HepG2 (cell line): ENCODE measurements around the gene SLC19A1.
A peak's percentile ranks its signal among the peaks of the same experiment; 100 is the strongest.

Experiments
- DZIP1 ChIP-seq: sonication (generic); formaldehyde crosslinking; IDR thresholded peaks from 2 replicates; pipeline ENCODE4 v1.5.0; 2020; ENCODE audit warnings: mild to moderate bottlenecking, missing genetic modification reagents
- MAX ChIP-seq: IDR thresholded peaks from 2 replicates; pipeline ENCODE4 v1.6.1; 2012; ENCODE audit warnings: inconsistent platforms
- POLR2A ChIP-seq, 2 experiments: IDR thresholded peaks; 2 replicates each; pipeline ENCODE4 v1.6.1; 2011; ENCODE audit warnings: low read depth in 2 of 2, low read length in 2 of 2, mild to moderate bottlenecking in 1 of 2, moderate library complexity in 1 of 2; ENCODE audit not compliant: insufficient read depth in 1 of 2
- POLR2AphosphoS5 ChIP-seq: IDR thresholded peaks from 2 replicates; pipeline ENCODE4 v1.6.1; 2012; ENCODE audit warnings: low read depth, low read length
- TFDP1 ChIP-seq: IDR thresholded peaks from 2 replicates; pipeline ENCODE4 v1.6.1; 2016; ENCODE audit warnings: missing compliant biosample characterization, missing genetic modification reagents, borderline replicate concordance
- ZFP36 ChIP-seq: fragments of 150-350 bp; IDR thresholded peaks from 2 replicates; pipeline ENCODE4 v1.6.1; 2018; ENCODE audit warnings: borderline replicate concordance, low read length, low read depth; ENCODE audit not compliant: partially characterized antibody
- ZNF362 ChIP-seq: sonication (generic); formaldehyde crosslinking; IDR thresholded peaks from 2 replicates; pipeline ENCODE4 v1.4.0; 2020; ENCODE audit warnings: missing genetic modification reagents, mild to moderate bottlenecking, borderline replicate concordance

- TF ChIP-seq POLR2AphosphoS5 (peak; percentile 65), ZNF362 (CRISPR knock-in tag) (peak; percentile 38; the same call in 1 of the 2 replicates), ZFP36 (no peak), POLR2A (IDR thresholded peaks at IDR 0.05; ENCODE audit: insufficient read depth in 1 of 2, low read depth in 2 of 2, low read length in 2 of 2) (peak in 1 of 2 experiments; percentile 54; a peak in 2 of 4 replicates), TFDP1 (CRISPR knock-in tag) (no peak; the same call in 1 of the 2 replicates), MAX (no peak), DZIP1 (CRISPR knock-in tag) (no peak; the same call in 1 of the 2 replicates)
Observed at GRCh38 chr21:45469273-45470086, 72.8 kb downstream of the SLC19A1 start.
